ENCODE results near the gene INSYN1.

DNA sequence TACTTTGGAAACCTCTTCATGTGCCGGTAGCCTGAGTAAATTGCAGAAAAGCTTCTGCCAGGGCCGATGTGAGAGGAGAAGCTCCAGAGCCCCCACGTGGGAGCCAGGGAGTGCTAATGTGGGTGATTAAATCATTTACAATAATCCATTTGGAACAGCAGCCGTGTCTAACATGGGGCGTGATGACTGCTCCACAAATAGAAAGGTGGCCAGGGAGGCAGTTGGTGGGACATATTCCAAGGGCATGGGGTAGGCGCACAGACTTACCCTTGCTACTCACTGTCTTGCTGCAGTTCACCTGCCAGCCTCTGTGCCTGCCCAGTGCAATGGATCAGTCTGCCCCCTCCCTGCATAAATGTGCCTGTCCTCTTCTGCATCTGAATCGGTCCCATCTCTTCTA lies 39.3 kb upstream of the INSYN1 start:
- no peak for TF ChIP-seq EZH2 (IDR thresholded peaks at IDR 0.05; ENCODE audit: borderline replicate concordance, control insufficient read depth, low read depth, low read length)
- no peak for TF ChIP-seq JUND (IDR thresholded peaks at IDR 0.05; ENCODE audit: low read depth, low read length)
- TF ChIP-seq, protein P1, sequence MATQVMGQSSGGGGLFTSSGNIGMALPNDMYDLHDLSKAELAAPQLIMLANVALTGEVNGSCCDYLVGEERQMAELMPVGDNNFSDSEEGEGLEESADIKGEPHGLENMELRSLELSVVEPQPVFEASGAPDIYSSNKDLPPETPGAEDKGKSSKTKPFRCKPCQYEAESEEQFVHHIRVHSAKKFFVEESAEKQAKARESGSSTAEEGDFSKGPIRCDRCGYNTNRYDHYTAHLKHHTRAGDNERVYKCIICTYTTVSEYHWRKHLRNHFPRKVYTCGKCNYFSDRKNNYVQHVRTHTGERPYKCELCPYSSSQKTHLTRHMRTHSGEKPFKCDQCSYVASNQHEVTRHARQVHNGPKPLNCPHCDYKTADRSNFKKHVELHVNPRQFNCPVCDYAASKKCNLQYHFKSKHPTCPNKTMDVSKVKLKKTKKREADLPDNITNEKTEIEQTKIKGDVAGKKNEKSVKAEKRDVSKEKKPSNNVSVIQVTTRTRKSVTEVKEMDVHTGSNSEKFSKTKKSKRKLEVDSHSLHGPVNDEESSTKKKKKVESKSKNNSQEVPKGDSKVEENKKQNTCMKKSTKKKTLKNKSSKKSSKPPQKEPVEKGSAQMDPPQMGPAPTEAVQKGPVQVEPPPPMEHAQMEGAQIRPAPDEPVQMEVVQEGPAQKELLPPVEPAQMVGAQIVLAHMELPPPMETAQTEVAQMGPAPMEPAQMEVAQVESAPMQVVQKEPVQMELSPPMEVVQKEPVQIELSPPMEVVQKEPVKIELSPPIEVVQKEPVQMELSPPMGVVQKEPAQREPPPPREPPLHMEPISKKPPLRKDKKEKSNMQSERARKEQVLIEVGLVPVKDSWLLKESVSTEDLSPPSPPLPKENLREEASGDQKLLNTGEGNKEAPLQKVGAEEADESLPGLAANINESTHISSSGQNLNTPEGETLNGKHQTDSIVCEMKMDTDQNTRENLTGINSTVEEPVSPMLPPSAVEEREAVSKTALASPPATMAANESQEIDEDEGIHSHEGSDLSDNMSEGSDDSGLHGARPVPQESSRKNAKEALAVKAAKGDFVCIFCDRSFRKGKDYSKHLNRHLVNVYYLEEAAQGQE (IDR thresholded peaks at IDR 0.05; ENCODE audit: low read depth, low read length) = no peak
- no peak for TF ChIP-seq EP300 (IDR thresholded peaks at IDR 0.05; ENCODE audit: borderline replicate concordance in 1 of 2, control insufficient read depth in 1 of 2, low read depth in 2 of 2, low read length in 2 of 2)
- TF ChIP-seq STAT3 (IDR thresholded peaks at IDR 0.05; ENCODE audit: low read depth, low read length) = no peak
- no peak for TF ChIP-seq ZNF24 (IDR thresholded peaks at IDR 0.05)
- TF ChIP-seq, protein P2, sequence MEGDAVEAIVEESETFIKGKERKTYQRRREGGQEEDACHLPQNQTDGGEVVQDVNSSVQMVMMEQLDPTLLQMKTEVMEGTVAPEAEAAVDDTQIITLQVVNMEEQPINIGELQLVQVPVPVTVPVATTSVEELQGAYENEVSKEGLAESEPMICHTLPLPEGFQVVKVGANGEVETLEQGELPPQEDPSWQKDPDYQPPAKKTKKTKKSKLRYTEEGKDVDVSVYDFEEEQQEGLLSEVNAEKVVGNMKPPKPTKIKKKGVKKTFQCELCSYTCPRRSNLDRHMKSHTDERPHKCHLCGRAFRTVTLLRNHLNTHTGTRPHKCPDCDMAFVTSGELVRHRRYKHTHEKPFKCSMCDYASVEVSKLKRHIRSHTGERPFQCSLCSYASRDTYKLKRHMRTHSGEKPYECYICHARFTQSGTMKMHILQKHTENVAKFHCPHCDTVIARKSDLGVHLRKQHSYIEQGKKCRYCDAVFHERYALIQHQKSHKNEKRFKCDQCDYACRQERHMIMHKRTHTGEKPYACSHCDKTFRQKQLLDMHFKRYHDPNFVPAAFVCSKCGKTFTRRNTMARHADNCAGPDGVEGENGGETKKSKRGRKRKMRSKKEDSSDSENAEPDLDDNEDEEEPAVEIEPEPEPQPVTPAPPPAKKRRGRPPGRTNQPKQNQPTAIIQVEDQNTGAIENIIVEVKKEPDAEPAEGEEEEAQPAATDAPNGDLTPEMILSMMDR (IDR thresholded peaks at IDR 0.05 in 2 of 3, conservative IDR thresholded peaks at IDR 0.05 in 1 of 3; ENCODE audit: control insufficient read depth in 2 of 3, extremely low read depth in 1 of 3, insufficient read depth in 1 of 3, low read depth in 3 of 3, low read length in 3 of 3) = no peak
- no peak for TF ChIP-seq POLR2A (IDR thresholded peaks at IDR 0.05; ENCODE audit: low read depth, low read length)
- no peak for TF ChIP-seq CEBPB (IDR thresholded peaks at IDR 0.05; ENCODE audit: borderline replicate concordance in 1 of 2, low read depth in 2 of 2, low read length in 2 of 2)
- TF ChIP-seq HDAC2 (IDR thresholded peaks at IDR 0.05) = no peak

Measured in GM12878 (cell line).